ENCODE data around the gene RAB11A.

RAB11A gene

GRCh38 chr15:65937054-65937453 is 67.8 kb downstream of the RAB11A start:
- Histone ChIP-seq H2AFZ (ENCODE audit: low read length) (no peak overlapping the region), H3K4me1 (ENCODE audit: insufficient read depth, low read length, poor library complexity, severe bottlenecking) (peaks cover 8% of the 10 kb centered on the region), H3F3A (ENCODE audit: low read depth) (no peaks in the 10 kb centered on the region), H3K36me3 (ENCODE audit: insufficient read depth, low read length) (no peaks in the 10 kb centered on the region), H3K9me3 (ENCODE audit: insufficient read depth, low read depth, low read length) (no peaks in the 10 kb centered on the region), H3K9ac (ENCODE audit: low read depth, low read length, poor library complexity, severe bottlenecking) (no peak overlapping the region), H3K9me2 (replicated peaks; ENCODE audit: low read depth, low read length) (no peaks in the 10 kb centered on the region), H3K79me2 (ENCODE audit: insufficient read depth, low read length) (no peaks in the 10 kb centered on the region), H3K4me3 (ENCODE audit: low read length, poor library complexity, severe bottlenecking) (no peak overlapping the region), H3K27me3 (ENCODE audit: insufficient read depth, low read length, poor library complexity, severe bottlenecking) (no peaks in the 10 kb centered on the region), H4K20me1 (ENCODE audit: insufficient read depth, low read length, poor library complexity, severe bottlenecking) (no peaks in the 10 kb centered on the region), H3K4me2 (ENCODE audit: low read depth, low read length, poor library complexity, severe bottlenecking) (no peak overlapping the region)
- no peak for TF ChIP-seq EZH2phosphoT487 (IDR thresholded peaks at IDR 0.05; ENCODE audit: borderline replicate concordance)
- no peak for TF ChIP-seq CTCF (conservative IDR thresholded peaks at IDR 0.05; ENCODE audit: low read length)

- H3K4me2 ChIP-seq (ENCODE audit: low read depth, low read length, poor library complexity, severe bottlenecking), result no peak overlapping the region
- no peaks in the 10 kb centered on the region for H3K9me2 ChIP-seq (replicated peaks; ENCODE audit: low read depth, low read length)
- TF ChIP-seq CTCF (conservative IDR thresholded peaks at IDR 0.05; ENCODE audit: low read length) (no peak), EZH2phosphoT487 (IDR thresholded peaks at IDR 0.05; ENCODE audit: borderline replicate concordance) (no peak)
- no peaks in the 10 kb centered on the region for H3K79me2 ChIP-seq (ENCODE audit: insufficient read depth, low read length)
- H3K4me1 ChIP-seq (ENCODE audit: insufficient read depth, low read length, poor library complexity, severe bottlenecking), result peaks cover 8% of the 10 kb centered on the region
- no peak overlapping the region for H2AFZ ChIP-seq (ENCODE audit: low read length)
- H4K20me1 ChIP-seq (ENCODE audit: insufficient read depth, low read length, poor library complexity, severe bottlenecking), result no peaks in the 10 kb centered on the region
- H3K4me3 ChIP-seq (ENCODE audit: low read length, poor library complexity, severe bottlenecking), result no peak overlapping the region
- H3K9me3 ChIP-seq (ENCODE audit: insufficient read depth, low read depth, low read length), result no peaks in the 10 kb centered on the region
- H3F3A ChIP-seq (ENCODE audit: low read depth), result no peaks in the 10 kb centered on the region
- no peak overlapping the region for H3K9ac ChIP-seq (ENCODE audit: low read depth, low read length, poor library complexity, severe bottlenecking)
- no peaks in the 10 kb centered on the region for H3K36me3 ChIP-seq (ENCODE audit: insufficient read depth, low read length)
- H3K27me3 ChIP-seq (ENCODE audit: insufficient read depth, low read length, poor library complexity, severe bottlenecking), result no peaks in the 10 kb centered on the region
These were observed 68.2 kb downstream of the RAB11A start for GRCh38 chr15:65937476-65937875.

GRCh38 chr15:65938604-65939003 is 69.3 kb downstream of the RAB11A start:
- H3K4me1 ChIP-seq (ENCODE audit: insufficient read depth, low read length, poor library complexity, severe bottlenecking), result peaks cover 8% of the 10 kb centered on the region
- no peaks in the 10 kb centered on the region for H4K20me1 ChIP-seq (ENCODE audit: insufficient read depth, low read length, poor library complexity, severe bottlenecking)
- no peaks in the 10 kb centered on the region for H3K9me3 ChIP-seq (ENCODE audit: insufficient read depth, low read depth, low read length)
- H3K79me2 ChIP-seq (ENCODE audit: insufficient read depth, low read length), result no peaks in the 10 kb centered on the region
- no peaks in the 10 kb centered on the region for H3F3A ChIP-seq (ENCODE audit: low read depth)
- H2AFZ ChIP-seq (ENCODE audit: low read length), result no peak overlapping the region
- H3K36me3 ChIP-seq (ENCODE audit: insufficient read depth, low read length), result no peaks in the 10 kb centered on the region
- H3K27me3 ChIP-seq (ENCODE audit: insufficient read depth, low read length, poor library complexity, severe bottlenecking), result no peaks in the 10 kb centered on the region
- H3K9ac ChIP-seq (ENCODE audit: low read depth, low read length, poor library complexity, severe bottlenecking), result no peak overlapping the region
- no peaks in the 10 kb centered on the region for H3K9me2 ChIP-seq (replicated peaks; ENCODE audit: low read depth, low read length)
- H3K4me2 ChIP-seq (ENCODE audit: low read depth, low read length, poor library complexity, severe bottlenecking), result no peak overlapping the region
- no peak for TF ChIP-seq CTCF (conservative IDR thresholded peaks at IDR 0.05; ENCODE audit: low read length)
- no peak for TF ChIP-seq EZH2phosphoT487 (IDR thresholded peaks at IDR 0.05; ENCODE audit: borderline replicate concordance)
- H3K4me3 ChIP-seq (ENCODE audit: low read length, poor library complexity, severe bottlenecking), result no peak overlapping the region
